HEK293T (cell line): ENCODE results near the gene PALLD.

ENCODE experiments used
- ARNT ChIP-seq: fragments of 450-650 bp; IDR thresholded peaks from 2 replicates; pipeline ENCODE4 v1.6.1; 2017; ENCODE audit warnings: mild to moderate bottlenecking
- BHLHE40 ChIP-seq: fragments of 450-650 bp; IDR thresholded peaks from 2 replicates; pipeline ENCODE4 v1.6.1; 2016; ENCODE audit warnings: mild to moderate bottlenecking, moderate library complexity, borderline replicate concordance
- CTBP1 ChIP-seq: fragments of 450-650 bp; IDR thresholded peaks from 2 replicates; pipeline ENCODE4 v1.6.1; 2016; ENCODE audit warnings: borderline replicate concordance
- ELF4 ChIP-seq: fragments of 450-650 bp; IDR thresholded peaks from 2 replicates; pipeline ENCODE4 v1.6.1; 2017; ENCODE audit warnings: antibody characterized with exemption
- FOXA1 ChIP-seq: fragments of 450-650 bp; IDR thresholded peaks from 2 replicates; pipeline ENCODE4 v1.6.1; 2016; ENCODE audit warnings: mild to moderate bottlenecking
- FOXK2 ChIP-seq: fragments of 450-650 bp; IDR thresholded peaks from 2 replicates; pipeline ENCODE4 v1.6.1; 2016; ENCODE audit warnings: mild to moderate bottlenecking
- FOXM1 ChIP-seq: fragments of 450-650 bp; IDR thresholded peaks from 2 replicates; pipeline ENCODE4 v1.6.1; 2017; ENCODE audit warnings: mild to moderate bottlenecking, borderline replicate concordance
- HDGF ChIP-seq: fragments of 450-650 bp; IDR thresholded peaks from 2 replicates; pipeline ENCODE4 v1.6.1; 2017; ENCODE audit warnings: antibody characterized with exemption, borderline replicate concordance
- LEF1 ChIP-seq: fragments of 450-650 bp; IDR thresholded peaks from 2 replicates; pipeline ENCODE4 v1.6.1; 2017; ENCODE audit warnings: mild to moderate bottlenecking, borderline replicate concordance
- NFRKB ChIP-seq: fragments of 450-650 bp; IDR thresholded peaks from 2 replicates; pipeline ENCODE4 v1.6.1; 2016; ENCODE audit warnings: mild to moderate bottlenecking, moderate library complexity
- SP1 ChIP-seq: fragments of 450-650 bp; IDR thresholded peaks from 2 replicates; pipeline ENCODE4 v1.6.1; 2017
- TARDBP ChIP-seq: fragments of 450-650 bp; IDR thresholded peaks from 2 replicates; pipeline ENCODE4 v1.6.1; 2016
- ZNF384 ChIP-seq: fragments of 450-650 bp; IDR thresholded peaks from 2 replicates; pipeline ENCODE4 v1.6.1; 2016

DNA sequence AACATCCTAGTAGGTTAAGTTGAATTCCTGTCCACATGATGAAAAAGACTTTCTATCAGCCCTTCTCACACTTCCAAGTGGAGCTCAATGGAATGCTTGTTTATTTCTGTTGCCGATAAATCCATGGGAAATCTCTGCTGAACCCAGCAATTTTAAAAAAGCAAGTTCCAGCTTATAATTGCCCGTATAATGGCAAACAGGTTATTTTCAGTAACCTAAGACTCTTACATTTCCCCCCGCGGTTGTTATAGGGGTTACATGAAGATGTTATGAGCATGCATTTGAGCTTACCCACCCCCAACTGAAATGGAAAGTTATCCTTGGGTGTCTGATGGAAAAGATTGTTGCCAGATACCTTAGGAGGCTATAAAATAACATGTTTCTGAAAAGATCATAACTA lies 136.2 kb downstream of the PALLD start:
- TF ChIP-seq SP1 (no peak), FOXA1 (no peak), TARDBP (no peak), NFRKB (no peak), FOXM1 (no peak), CTBP1 (no peak), BHLHE40 (no peak), FOXK2 (no peak), ZNF384 (no peak), ARNT (no peak), ELF4 (no peak), HDGF (no peak), LEF1 (no peak)
